Measurements from ENCODE around the gene CD3G. TPM values are rescaled to one million over a fixed set of nuclear protein-coding genes. Genes with fewer than 3 reads are reported as not detected.
"Not testable (repeated sequence)": the region's sequence is repeated elsewhere in the genome, so short reads cannot be mapped to it uniquely, and the experiment has no call there.

The CD3G gene
- not detected in 2 replicates for total RNA-seq

GRCh38 chr11:118343981-118344515 lies at the start of gene CD3G:
TSS of gene CD3G (plus strand) at chr11:118344344. CDS start at chr11:118344424, 80 bp downstream.
- no peak for DNase-seq (ENCODE audit: extremely low read depth, low read depth, low spot score)

DNA sequence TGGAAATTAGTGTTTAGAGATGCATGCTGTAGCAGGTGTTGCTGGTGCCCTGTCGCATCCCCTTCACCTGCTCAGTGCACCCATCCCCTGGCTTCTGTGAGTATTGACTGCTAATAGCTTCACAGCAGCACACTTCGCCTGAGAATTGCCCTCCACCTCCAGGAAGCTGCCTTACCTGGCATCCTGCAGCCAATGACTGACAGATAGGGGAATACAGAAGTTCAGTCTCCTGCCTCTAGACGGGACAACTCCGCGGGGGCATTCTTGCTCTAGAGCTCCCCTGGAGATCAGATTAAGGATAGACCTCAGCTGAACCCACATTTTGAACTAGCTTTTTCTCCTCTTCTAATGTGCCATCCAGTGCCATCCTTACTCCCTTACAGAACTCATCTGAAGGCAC lies 48.9 kb upstream of the CD3G start:
- no peak for DNase-seq (ENCODE audit: extremely low read depth, low read depth, low spot score)

DNA sequence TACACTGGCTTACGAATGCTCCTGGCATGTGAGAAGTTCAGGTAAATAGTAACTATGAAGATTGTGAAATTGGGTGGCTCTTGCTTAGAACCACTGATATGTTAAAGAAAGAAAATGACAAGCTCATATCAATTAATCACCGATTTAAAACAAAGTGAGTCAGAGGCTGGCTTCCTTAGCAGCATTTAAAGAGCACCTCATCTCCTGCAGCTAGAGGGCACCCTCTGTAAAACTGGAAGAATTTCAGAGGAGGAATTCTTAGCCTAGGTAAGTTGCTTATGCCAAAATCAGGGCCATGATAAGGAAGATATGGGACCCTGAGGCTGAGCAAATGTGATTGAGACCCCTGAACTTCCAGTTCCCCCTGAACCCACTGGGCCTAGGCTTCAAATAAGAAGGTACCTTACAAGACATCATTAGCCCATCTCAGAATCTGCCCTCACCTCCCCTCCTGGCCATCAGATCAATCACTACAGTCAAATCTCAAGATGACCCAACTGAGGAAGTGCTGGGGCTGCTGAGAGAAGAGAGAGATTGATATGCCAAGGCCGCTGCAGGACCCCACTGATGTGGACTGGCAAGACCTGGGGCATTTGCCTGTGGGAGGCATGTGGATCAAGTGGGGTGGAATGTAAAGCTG lies 48.2 kb upstream of the CD3G start:
- no peak for DNase-seq (ENCODE audit: extremely low read depth, low read depth, low spot score)

DNA sequence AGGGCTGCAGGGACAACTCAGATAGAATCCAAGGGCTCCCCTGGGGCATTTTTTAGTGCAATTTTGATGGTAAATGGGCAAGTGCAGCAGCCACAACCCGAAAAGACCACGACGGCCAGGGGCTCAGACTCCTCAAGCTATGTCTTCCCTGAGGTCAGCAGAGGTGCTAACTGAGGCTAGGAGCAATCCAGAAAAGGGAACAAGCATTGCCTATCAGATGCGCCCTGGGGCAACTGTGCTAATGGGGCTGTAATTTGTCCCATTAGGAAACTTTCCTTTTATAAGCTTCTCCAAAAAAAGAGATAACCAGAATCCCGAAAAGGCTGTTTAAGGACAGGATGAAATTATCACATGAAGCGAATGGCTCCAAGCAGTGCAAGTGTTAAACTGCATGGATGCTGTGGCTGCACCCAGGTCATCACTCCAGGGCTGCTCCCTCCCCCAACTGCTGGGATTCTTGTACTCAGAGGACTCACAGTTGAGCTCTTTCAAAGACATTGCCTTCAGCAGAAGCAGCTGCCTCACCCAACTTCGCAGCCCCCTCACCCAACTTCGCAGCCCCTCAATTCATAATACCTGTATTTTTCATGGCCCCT lies 42.4 kb upstream of the CD3G start:
- DNase-seq (ENCODE audit: extremely low read depth, low read depth, low spot score): no peak

- no peak for DNase-seq (ENCODE audit: extremely low read depth, low read depth, low spot score)
Measured at GRCh38 chr11:118304227-118304567, 39.9 kb upstream of the CD3G start.

- DNase-seq (ENCODE audit: extremely low read depth, low read depth, low spot score): no peak
Measured at GRCh38 chr11:118304568-118305248, 39.4 kb upstream of the CD3G start, which contains the start of gene CD3E. TSS of gene CD3E (plus strand) at chr11:118304730. CDS start at chr11:118304953, 223 bp downstream.

DNA sequence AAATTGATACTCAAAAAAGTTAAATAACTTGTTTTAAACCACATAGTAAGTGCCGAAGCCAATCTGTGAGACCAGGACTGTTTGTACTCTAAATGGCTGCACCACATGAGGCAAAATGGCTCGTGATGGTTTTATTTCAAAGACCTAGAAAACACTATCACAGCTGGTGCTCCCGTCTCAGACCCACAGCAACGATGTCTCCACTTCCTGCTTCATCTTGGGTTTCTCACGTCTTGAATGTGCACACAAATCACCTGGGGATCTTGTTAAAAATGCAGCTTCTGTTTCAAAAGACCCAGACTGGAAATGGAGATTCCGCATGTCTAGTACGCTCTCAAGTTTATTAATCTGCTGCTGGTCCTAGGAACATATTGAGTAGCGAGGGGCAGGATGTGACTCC lies 38.4 kb upstream of the CD3G start:
- DNase-seq (ENCODE audit: extremely low read depth, low read depth, low spot score): no peak

- no peak for DNase-seq (ENCODE audit: extremely low read depth, low read depth, low spot score)
Measured at GRCh38 chr11:118306556-118306955, 37.6 kb upstream of the CD3G start.

DNA sequence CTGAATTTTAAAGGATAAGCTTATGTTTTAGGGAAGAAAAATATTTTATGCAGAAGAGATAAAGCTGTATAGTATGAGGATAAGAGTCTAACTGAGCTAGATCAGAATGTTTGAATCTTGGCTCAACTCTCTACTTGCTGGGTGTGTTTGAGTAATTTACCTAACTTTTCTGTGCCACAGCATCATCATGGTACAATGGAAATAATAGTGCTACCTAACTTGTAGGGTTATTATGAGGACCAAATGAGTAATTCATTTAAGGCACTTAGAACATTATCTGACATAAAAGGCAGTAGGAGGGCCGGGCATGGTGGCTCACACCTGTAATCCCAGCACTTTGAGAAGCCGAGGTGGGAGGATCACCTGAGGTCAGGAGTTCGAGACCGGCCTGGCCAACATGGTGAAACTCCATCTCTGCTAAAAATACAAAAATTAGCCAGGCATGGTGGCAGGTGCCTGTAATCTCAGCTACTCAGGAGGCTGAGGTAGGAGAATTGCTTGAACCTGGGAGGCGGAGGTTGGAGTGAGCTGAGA lies 35.1 kb upstream of the CD3G start:
- not testable (repeated sequence) for DNase-seq (ENCODE audit: extremely low read depth, low read depth, low spot score)

DNA sequence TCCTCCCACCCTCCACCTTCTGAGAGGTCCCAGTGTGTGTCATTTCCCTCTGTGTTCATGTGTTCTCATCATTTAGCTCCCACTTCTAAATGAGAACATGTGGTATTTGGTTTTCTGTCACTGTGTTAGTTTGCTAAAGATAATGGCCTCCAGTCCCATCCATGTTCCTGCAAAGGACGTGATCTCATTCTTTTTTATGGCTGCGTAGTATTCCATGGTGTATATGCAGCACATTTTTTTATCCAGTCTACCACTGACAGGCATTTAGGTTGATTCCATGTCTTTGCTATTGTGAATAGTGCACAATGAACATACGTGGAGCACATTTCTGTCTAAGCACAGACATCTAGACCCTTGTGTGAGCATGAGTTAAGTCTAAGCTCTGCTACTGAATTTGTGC lies 33.9 kb upstream of the CD3G start:
- no peak for DNase-seq (ENCODE audit: extremely low read depth, low read depth, low spot score)

DNA sequence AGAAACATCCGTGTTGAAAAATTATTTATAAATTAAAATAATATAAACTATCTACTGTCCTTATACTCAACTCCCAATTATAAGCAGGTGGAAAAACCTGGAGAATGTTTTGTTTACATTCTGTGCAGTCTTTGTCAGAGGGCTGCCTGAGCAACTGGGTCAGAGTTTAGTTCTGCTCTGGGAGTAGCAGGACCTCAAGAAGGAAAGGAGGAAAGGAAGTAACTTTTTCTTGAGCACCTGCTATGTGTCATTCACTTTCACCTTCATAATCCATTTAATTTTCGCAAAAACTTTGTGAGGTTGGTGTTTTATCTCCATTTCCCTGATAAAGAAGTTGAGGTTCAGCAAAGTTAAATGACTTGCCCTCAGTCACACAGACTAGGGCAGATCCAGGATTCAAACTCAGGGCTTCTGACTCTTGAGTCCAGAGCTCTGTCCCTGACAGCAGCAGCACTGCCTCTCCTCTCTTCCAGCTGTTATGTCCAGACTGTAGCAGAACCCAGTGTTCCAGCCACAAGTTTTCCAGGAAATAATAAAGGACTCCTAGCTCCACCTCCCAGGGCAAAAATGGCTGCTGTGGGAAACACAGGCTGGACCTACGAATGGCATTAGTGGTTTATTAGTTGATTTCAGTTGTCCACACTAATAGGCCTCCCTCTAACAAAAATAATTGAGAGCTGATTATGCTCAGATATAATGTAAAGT lies 33.2 kb upstream of the CD3G start:
- DNase-seq (ENCODE audit: extremely low read depth, low read depth, low spot score): no peak

GRCh38 chr11:118311518-118311917 lies 32.6 kb upstream of the CD3G start:
- DNase-seq (ENCODE audit: extremely low read depth, low read depth, low spot score): no peak

- DNase-seq (ENCODE audit: extremely low read depth, low read depth, low spot score): no peak
Measured at GRCh38 chr11:118312328-118312727, 31.8 kb upstream of the CD3G start.

GRCh38 chr11:118313242-118313641 lies 30.9 kb upstream of the CD3G start:
- no peak for DNase-seq (ENCODE audit: extremely low read depth, low read depth, low spot score)

DNA sequence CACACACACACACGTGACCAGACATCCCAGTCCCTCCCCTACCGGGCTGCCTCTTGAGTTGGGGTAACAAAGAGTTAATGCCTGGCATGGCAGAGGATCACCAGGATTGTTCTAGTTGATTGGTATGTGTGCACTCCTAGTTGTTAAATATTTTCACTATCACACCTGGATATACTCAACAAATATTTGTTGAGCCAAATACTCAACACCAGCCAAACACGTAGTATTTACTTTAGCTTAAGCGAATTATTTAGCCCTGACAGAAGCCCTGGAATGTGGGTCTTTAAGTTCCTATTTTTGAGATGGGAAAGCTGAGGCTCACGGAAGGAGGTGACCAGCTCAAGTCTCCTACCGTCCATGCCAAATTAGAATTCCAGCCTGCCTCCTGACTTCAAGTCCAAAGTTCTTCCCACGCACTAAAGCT lies 29.1 kb upstream of the CD3G start:
- no peak for DNase-seq (ENCODE audit: extremely low read depth, low read depth, low spot score)

DNA sequence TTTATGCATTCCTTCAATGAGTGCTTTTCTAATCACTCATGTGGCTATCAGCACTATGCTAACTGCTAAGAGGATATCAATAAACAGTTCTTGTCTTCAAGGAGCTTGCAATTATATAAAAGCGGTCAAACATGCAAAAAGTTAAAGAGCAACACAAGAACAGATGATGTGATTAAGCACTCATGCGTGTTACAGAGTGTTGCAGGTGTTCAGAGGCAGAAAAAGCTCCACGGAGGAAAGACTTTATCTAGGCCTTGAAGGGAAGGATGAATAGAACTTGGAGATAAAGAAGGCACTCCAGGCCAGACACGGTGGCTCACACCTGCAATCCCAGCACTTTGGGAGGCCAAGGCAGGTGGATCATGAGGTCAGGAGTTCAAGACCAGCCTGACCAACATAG lies 26.0 kb upstream of the CD3G start:
- DNase-seq (ENCODE audit: extremely low read depth, low read depth, low spot score): no peak

- DNase-seq (ENCODE audit: extremely low read depth, low read depth, low spot score): no peak
Measured at GRCh38 chr11:118318581-118319336, 25.4 kb upstream of the CD3G start.

GRCh38 chr11:118319337-118319707 lies 24.8 kb upstream of the CD3G start:
- DNase-seq (ENCODE audit: extremely low read depth, low read depth, low spot score): no peak

DNA sequence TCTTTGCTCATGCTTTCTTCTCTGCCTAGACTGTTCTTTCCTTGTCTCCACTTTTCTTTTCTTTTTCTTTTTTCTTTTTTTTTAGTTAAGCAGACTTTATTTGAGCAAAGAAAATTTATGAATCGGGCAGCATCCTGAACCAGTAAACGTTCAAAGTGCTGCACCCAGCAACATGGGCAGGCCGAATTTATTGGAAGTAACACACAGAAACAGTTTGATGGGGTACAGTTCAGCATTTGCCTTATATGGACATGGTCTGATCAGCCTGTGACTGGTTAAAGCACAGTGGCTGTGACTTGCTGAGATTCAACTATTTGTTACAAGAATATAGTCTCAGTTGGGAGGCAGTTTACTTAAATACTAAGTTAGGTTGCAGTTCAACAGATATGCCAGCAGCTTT lies 23.6 kb upstream of the CD3G start:
- DNase-seq (ENCODE audit: extremely low read depth, low read depth, low spot score): no peak

- DNase-seq (ENCODE audit: extremely low read depth, low read depth, low spot score): no peak
Measured at GRCh38 chr11:118321386-118322082, 22.6 kb upstream of the CD3G start.
